Measurements from ENCODE around the gene LIMCH1. TPM values are rescaled to one million over a fixed set of nuclear protein-coding genes. Genes with fewer than 3 reads are reported as not detected.
A peak's percentile ranks its signal among the peaks of the same experiment; 100 is the strongest.

LIMCH1 gene
- total RNA-seq, 1 donor from 2014 or later = 257 TPM

DNA sequence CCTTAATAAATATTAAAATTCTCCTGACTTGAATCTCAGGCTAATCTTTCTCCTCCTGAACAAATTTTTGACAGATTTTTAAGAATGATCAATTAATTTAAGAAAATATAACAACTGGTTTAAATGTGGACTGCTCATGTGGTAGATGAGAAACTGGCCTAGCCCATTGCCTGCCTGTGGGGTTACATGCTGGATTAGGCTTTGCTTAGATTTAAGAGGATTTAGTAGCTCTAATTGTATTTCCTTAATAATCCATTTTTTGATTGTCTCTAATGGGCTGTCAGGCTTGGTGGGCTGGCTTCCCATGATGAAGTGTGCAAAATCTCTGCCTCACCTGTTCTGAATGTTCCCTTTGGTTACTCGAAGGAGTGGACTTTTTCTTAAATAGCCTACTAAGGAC lies 27.8 kb upstream of the LIMCH1 start:
- no peak for DNase-seq (ENCODE audit: low spot score)
- H3K4me3 Mint-ChIP-seq (ENCODE audit: unreplicated experiment) = no peak overlapping the region
- peaks cover 28% of the 10 kb centered on the region for H3K36me3 Mint-ChIP-seq (ENCODE audit: low read depth, unreplicated experiment)
- no peaks in the 10 kb centered on the region for H3K9me3 Mint-ChIP-seq (ENCODE audit: unreplicated experiment)
- H3K4me1 Mint-ChIP-seq (ENCODE audit: unreplicated experiment) = peaks cover 38% of the 10 kb centered on the region
- H3K27ac Mint-ChIP-seq (ENCODE audit: unreplicated experiment) = no peak overlapping the region
- TF ChIP-seq, protein P1, sequence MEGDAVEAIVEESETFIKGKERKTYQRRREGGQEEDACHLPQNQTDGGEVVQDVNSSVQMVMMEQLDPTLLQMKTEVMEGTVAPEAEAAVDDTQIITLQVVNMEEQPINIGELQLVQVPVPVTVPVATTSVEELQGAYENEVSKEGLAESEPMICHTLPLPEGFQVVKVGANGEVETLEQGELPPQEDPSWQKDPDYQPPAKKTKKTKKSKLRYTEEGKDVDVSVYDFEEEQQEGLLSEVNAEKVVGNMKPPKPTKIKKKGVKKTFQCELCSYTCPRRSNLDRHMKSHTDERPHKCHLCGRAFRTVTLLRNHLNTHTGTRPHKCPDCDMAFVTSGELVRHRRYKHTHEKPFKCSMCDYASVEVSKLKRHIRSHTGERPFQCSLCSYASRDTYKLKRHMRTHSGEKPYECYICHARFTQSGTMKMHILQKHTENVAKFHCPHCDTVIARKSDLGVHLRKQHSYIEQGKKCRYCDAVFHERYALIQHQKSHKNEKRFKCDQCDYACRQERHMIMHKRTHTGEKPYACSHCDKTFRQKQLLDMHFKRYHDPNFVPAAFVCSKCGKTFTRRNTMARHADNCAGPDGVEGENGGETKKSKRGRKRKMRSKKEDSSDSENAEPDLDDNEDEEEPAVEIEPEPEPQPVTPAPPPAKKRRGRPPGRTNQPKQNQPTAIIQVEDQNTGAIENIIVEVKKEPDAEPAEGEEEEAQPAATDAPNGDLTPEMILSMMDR (IDR thresholded peaks at IDR 0.05; ENCODE audit: unreplicated experiment) = no peak
- H3K27me3 Mint-ChIP-seq (ENCODE audit: unreplicated experiment) = peaks cover 2% of the 10 kb centered on the region

DNA sequence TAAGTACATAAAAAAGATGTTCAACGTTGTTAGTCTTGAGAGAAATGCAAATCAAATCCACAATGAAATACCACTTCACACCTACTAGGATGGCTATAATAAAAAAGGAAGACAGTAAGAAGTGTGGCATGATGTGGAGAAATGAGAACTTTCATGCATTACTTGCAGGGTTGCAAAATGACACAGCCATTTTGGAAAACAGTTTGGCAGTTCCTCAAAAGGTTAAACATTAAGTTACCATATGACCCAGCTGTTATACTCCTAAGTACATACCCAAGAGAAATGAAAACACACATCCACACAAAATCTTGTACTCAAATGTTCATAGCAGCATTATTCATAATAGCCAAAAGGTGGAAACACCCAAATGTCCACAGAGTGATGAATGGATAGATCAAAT lies 25.8 kb upstream of the LIMCH1 start:
- TF ChIP-seq, protein P1 (IDR thresholded peaks at IDR 0.05; ENCODE audit: unreplicated experiment) = no peak
- no peaks in the 10 kb centered on the region for H3K9me3 Mint-ChIP-seq (ENCODE audit: unreplicated experiment)

DNA sequence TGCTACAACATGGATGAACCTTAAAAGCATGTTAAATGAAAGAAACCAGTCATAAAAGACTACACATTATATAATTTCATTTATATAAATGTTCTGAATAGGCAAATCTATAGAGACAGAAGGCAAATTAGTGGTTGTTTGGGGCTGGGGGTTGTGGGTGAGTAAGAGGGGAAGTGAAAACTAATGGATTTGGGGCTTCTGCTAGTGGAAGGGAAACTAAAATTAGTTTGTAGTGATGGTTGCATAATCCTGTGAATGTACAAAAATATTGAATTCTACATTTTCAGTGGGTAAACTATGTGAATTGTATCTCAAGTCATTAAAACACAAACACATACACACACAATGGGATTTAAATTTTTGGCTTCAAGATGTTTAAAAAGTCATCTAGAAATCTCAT lies 25.4 kb upstream of the LIMCH1 start:
- TF ChIP-seq, protein P1 (IDR thresholded peaks at IDR 0.05; ENCODE audit: unreplicated experiment) = no peak
- Mint-ChIP-seq H3K9me3 (ENCODE audit: unreplicated experiment) (no peaks in the 10 kb centered on the region), H3K36me3 (ENCODE audit: low read depth, unreplicated experiment) (peaks cover 22% of the 10 kb centered on the region), H3K27ac (ENCODE audit: unreplicated experiment) (no peak overlapping the region), H3K27me3 (ENCODE audit: unreplicated experiment) (peaks cover 2% of the 10 kb centered on the region), H3K4me3 (ENCODE audit: unreplicated experiment) (peak overlapping the region; percentile 38), H3K4me1 (ENCODE audit: unreplicated experiment) (peaks cover 34% of the 10 kb centered on the region)
- no peak for DNase-seq (ENCODE audit: low spot score)

More for the DNA sequence above, 25.8 kb upstream of the LIMCH1 start:
- DNase-seq (ENCODE audit: low spot score) = no peak
- Mint-ChIP-seq H3K4me3 (ENCODE audit: unreplicated experiment) (peak overlapping the region; percentile 26), H3K36me3 (ENCODE audit: low read depth, unreplicated experiment) (peaks cover 22% of the 10 kb centered on the region), H3K4me1 (ENCODE audit: unreplicated experiment) (peaks cover 34% of the 10 kb centered on the region), H3K27me3 (ENCODE audit: unreplicated experiment) (peaks cover 2% of the 10 kb centered on the region), H3K27ac (ENCODE audit: unreplicated experiment) (no peak overlapping the region)

DNA sequence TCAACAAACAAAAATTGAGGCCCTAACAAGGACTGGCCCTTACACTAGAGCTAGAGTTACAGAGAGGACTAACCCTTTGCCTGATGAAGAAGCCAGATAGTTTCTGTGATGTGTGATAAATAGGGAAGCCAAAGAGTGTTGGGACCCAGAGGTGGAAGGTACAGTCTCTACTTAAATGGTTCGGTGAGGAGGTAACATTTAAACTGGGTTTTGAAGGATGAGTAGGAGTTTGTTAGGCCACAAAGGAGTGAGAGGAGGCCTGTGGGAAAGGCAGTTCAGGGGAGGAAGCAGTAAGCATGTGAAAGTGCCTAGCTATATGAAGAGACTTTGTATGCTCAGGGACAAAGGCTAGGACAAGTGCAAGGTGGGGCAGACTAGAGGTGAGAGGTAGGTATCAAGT lies 23.8 kb upstream of the LIMCH1 start:
- H3K36me3 Mint-ChIP-seq (ENCODE audit: low read depth, unreplicated experiment) = peaks cover 13% of the 10 kb centered on the region
- peaks cover 2% of the 10 kb centered on the region for H3K27me3 Mint-ChIP-seq (ENCODE audit: unreplicated experiment)
- peaks cover 26% of the 10 kb centered on the region for H3K4me1 Mint-ChIP-seq (ENCODE audit: unreplicated experiment)

DNA sequence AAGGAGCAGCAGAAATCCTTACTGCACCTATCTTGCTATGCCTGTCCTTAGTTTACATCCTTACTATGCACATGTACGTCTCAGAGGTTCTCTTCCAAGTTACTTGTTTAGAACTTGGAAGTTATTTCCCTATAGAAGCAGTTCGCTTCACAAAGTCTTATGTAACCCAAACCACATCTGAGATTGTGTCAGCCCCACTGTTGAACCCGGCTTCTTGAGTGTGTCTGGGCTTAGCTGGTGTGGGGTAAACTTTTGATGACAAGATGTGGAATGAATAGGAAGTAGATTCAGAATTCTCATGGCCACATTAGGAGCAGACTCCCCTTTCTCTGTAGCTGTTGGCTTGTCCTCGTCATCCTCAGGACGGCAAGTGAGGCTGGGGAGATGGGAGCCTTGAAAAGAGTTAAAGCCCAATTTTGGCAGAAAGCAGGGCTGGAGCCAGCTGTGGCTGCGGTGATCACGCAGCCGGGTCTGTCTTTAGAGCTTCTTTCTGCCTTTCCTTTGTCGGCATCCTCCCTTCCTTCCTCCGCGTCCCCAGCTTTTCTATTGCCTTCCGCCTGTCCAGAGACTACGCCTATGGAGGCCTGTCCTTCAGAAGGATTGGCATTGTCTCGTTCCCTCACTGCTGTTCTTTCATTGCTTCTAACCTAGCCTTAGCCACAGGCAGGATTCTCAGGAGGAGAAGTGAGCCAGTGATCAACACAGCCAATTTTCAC lies 23.0 kb upstream of the LIMCH1 start:
- peaks cover 13% of the 10 kb centered on the region for H3K36me3 Mint-ChIP-seq (ENCODE audit: low read depth, unreplicated experiment)
- peaks cover 26% of the 10 kb centered on the region for H3K4me1 Mint-ChIP-seq (ENCODE audit: unreplicated experiment)
- peaks cover 2% of the 10 kb centered on the region for H3K27me3 Mint-ChIP-seq (ENCODE audit: unreplicated experiment)
- TF ChIP-seq, protein P1 (IDR thresholded peaks at IDR 0.05; ENCODE audit: unreplicated experiment) = no peak
- no peak overlapping the region for H3K27ac Mint-ChIP-seq (ENCODE audit: unreplicated experiment)
- no peak for DNase-seq (ENCODE audit: low spot score)
- H3K4me3 Mint-ChIP-seq (ENCODE audit: unreplicated experiment) = no peak overlapping the region
- H3K9me3 Mint-ChIP-seq (ENCODE audit: unreplicated experiment) = no peaks in the 10 kb centered on the region

More for the DNA sequence above, 23.8 kb upstream of the LIMCH1 start:
- DNase-seq (ENCODE audit: low spot score) = no peak
- no peaks in the 10 kb centered on the region for H3K9me3 Mint-ChIP-seq (ENCODE audit: unreplicated experiment)
- H3K27ac Mint-ChIP-seq (ENCODE audit: unreplicated experiment) = peak overlapping the region; percentile 9
- TF ChIP-seq, protein P1 (IDR thresholded peaks at IDR 0.05; ENCODE audit: unreplicated experiment) = no peak
- H3K4me3 Mint-ChIP-seq (ENCODE audit: unreplicated experiment) = no peak overlapping the region
